Measurements from ENCODE around the gene IZUMO4.

The IZUMO4 gene

GRCh38 chr19:2096480-2097202 lies at the start of gene IZUMO4:
IZUMO4 (plus strand) TSS chr19:2096915; CDS start chr19:2096946, 31 bp downstream.
- TF ChIP-seq, protein P1, sequence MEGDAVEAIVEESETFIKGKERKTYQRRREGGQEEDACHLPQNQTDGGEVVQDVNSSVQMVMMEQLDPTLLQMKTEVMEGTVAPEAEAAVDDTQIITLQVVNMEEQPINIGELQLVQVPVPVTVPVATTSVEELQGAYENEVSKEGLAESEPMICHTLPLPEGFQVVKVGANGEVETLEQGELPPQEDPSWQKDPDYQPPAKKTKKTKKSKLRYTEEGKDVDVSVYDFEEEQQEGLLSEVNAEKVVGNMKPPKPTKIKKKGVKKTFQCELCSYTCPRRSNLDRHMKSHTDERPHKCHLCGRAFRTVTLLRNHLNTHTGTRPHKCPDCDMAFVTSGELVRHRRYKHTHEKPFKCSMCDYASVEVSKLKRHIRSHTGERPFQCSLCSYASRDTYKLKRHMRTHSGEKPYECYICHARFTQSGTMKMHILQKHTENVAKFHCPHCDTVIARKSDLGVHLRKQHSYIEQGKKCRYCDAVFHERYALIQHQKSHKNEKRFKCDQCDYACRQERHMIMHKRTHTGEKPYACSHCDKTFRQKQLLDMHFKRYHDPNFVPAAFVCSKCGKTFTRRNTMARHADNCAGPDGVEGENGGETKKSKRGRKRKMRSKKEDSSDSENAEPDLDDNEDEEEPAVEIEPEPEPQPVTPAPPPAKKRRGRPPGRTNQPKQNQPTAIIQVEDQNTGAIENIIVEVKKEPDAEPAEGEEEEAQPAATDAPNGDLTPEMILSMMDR (IDR thresholded peaks at IDR 0.05; ENCODE audit: low read depth, low read length, missing control alignments): peak; percentile 21
- peak within 1 kb of the TSS; percentile 64 for H3K4me3 ChIP-seq (replicated peaks; ENCODE audit: low read depth, low read length)
- DNase-seq (ENCODE audit: extremely low read depth, low read depth): peak; percentile 77

GRCh38 chr19:2047076-2047448 lies 49.7 kb upstream of the IZUMO4 start:
- no peak for DNase-seq (ENCODE audit: extremely low read depth, low read depth)
- TF ChIP-seq, protein P1 (IDR thresholded peaks at IDR 0.05; ENCODE audit: low read depth, low read length, missing control alignments): no peak
- H3K4me3 ChIP-seq (replicated peaks; ENCODE audit: low read depth, low read length): no peak overlapping the region

GRCh38 chr19:2047449-2048103 lies 49.1 kb upstream of the IZUMO4 start:
- no peak for DNase-seq (ENCODE audit: extremely low read depth, low read depth)
- TF ChIP-seq, protein P1 (IDR thresholded peaks at IDR 0.05; ENCODE audit: low read depth, low read length, missing control alignments): no peak
- no peak overlapping the region for H3K4me3 ChIP-seq (replicated peaks; ENCODE audit: low read depth, low read length)

- no peak for DNase-seq (ENCODE audit: extremely low read depth, low read depth)
- TF ChIP-seq, protein P1 (IDR thresholded peaks at IDR 0.05; ENCODE audit: low read depth, low read length, missing control alignments): no peak
- H3K4me3 ChIP-seq (replicated peaks; ENCODE audit: low read depth, low read length): peak overlapping the region; percentile 69
Measured at GRCh38 chr19:2048104-2048958, 48.4 kb upstream of the IZUMO4 start.

DNA sequence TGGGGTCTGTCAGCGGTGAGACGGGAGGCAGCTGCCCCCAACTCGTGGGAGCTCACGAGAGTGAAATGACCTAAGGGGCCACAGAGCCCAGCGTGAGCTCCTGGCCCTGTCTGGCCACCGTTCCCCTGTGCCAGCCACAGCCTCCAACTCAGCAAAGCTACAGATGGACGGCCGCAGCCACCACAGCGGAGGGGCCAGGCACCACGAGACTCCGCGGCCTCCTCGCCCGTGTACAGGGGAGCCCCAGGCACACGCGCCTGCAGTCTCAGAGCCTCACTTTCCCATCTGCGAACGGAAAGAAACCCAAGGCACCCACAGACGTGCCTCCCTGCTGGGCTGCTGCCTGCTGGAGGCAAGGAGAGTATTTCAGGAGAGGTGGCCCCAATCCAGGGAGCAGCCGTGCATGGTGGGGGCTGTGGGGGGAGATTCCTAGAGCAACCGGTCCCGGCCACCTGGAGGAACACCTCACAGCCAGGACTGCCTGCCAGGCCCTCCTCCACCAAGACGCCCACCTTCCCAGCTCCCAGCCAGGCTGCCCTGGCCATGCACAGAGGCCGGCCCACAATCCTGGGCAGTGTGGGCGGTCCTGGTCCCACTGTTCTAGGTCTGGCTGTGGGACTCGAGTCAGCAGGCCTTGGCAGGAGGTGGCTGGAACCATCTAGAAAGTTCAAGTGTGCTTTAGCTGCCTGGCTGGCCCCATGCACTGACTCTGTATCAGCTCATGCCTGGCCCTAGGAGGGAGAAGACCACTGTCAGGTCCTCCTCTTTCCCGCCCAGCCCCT lies 47.6 kb upstream of the IZUMO4 start:
- H3K4me3 ChIP-seq (replicated peaks; ENCODE audit: low read depth, low read length): peak overlapping the region; percentile 69
- DNase-seq (ENCODE audit: extremely low read depth, low read depth): no peak
- TF ChIP-seq, protein P1 (IDR thresholded peaks at IDR 0.05; ENCODE audit: low read depth, low read length, missing control alignments): no peak

DNA sequence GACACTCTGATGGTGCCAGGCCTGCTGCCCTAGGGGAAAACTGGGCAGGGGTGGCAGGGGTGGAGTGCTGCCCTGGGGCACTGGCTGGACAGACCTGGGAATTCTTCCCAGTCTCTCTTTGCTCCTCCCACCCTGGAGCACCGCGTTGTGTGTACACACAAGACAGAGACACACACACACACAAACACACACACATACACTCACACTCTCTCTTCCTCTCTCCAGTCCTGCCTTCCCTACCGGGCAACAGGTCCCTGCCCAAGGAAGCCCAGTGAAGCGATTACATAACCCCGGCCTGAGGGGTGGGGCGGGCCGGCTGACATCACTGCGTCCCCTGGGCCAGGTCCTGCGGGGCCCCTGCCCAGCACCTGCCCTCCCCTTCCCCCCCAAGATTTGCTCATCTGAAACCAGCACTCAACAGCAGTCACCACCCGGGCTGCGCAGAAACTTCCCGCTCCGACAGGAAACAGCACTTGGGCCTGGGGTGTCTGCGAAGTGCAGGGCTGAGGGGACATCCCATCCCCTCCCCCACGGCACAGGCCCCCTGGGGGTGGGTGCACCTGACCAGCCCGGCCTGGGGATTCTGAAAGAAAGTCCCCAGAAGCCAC lies 46.9 kb upstream of the IZUMO4 start:
- TF ChIP-seq, protein P1 (IDR thresholded peaks at IDR 0.05; ENCODE audit: low read depth, low read length, missing control alignments): no peak
- no peak for DNase-seq (ENCODE audit: extremely low read depth, low read depth)

More for the DNA sequence above, 46.9 kb upstream of the IZUMO4 start:
- H3K4me3 ChIP-seq (replicated peaks; ENCODE audit: low read depth, low read length): peak overlapping the region; percentile 69
